Inferior parietal cortex (tissue), 1 donor: Measurements from ENCODE around the gene MIB1.

Source experiments
- DNase-seq: peaks from one replicate; pipeline ENCODE4 v3.0.0-alpha.2; 2016; ENCODE audit errors: extremely low spot score

Gene MIB1

DNA sequence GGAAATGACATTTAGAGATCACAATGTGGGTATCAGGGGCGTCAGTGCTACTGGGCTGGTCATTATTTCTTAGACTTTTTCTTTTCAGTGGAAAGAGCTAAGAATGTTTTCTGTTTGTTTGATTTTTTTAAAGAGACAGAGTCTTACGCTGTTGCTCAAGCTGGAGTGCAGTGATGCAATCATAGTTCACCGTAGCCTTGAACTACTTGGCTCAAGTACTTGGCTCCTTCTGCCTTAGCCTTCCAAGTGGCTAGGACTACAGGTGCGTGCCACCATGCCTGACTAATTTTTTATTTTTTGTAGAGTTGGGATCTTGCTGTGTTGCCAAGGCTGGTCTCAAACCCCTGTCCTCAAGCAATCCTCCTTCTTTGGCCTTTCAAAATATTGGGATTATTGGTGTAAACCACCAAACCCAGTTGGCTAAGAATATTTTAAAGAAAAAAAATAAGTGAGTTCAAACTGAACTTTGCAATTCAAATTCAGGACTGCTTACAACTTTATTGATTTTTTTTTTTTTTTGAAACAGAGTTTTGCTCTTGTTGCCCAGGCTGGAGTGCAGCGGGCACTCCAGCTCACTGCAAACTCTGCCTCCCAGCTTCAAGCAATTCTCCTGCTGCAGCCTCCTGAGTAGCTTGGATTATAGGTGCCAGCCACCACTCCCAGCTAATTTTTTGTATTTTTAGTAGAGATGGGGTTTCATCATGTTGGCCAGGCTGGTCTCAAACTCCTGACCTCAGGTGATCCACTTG, 154.2 kb downstream of the MIB1 start:
- DNase-seq: no peak

DNA sequence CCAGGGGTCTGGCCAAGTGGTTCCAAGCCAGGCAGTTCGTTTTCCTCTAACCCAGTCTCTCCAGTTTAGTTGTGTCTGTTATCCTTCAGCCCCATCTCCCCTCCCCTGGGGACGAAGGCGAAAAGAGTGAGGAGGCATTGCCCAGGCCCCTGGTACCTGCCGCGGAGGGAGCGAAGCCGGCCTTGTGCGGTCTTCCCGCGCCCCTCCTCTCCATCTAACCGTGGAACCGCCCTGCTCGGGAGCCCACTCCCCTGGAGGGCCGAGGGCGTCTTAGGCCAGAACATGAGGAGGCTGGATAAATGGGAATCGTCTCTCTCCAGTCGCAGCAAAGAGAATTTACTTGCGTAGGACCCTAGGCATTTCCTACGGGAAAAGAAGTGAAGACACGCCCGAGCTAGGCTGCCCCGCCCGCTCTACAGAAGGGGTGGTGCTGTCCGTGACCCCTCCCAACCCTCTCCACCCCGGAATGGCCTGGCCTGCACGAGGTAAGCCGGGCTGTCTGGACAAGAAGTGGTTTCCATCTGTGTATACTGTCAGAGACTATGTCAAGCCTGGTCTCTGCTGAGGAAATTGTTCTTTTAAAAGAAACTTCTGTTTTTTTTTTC, 156.2 kb downstream of the MIB1 start:
- DNase-seq: no peak

DNA sequence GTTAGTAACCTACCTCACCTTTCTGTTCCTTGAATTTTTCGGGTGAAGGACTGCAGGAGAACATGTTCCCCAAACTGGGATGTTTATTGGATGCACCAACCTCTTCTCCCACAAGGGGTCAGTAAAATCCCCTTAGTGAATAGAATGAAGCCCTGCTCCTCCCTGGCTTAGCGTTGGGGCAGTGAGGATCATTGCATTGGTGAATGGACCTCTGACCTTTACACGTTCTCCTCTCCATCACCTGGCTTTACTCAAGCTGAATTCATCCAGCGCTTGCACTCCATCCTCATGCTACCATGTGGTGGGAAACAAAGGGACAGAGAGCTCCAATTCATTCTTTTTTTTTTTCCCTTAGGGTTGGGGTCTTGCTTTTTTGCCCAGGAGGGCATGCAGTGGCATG, 157.2 kb downstream of the MIB1 start:
- DNase-seq: peak; percentile 77

DNA sequence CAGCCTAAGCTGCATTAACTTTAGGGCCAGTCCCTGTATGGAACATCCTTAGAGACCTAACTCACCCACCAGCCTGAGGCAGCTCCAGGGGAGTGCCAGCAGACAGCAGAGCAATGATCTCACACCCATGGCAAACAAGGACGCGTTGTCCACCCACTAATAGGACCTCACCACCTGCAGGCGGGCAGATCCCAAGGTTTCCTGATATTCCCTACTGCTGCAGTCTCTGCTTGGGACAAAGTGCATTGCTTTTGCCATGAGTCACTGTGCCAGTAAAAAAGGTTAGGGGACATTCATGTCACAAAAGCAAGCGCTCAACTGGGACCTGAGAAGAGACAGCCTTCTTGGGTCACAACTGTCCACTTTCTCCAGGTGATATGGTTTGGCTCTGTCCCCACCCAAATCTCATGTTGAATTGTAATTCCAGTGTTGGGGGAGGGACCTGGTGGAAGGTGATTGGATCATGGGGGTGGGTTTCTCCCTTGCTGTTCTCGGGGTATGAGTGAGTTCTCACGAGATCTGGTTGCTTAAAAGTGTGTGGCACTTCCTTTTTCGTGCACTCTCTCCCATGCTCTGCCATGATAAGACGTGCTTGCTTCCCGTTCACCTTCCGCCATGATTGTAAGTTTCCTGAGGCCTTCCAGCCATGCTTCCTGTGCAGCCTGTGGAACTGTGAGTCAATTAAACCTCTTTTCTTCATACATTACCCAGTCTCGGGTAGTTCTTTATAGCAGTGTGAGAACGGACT, 160.2 kb downstream of the MIB1 start:
- no peak for DNase-seq

DNA sequence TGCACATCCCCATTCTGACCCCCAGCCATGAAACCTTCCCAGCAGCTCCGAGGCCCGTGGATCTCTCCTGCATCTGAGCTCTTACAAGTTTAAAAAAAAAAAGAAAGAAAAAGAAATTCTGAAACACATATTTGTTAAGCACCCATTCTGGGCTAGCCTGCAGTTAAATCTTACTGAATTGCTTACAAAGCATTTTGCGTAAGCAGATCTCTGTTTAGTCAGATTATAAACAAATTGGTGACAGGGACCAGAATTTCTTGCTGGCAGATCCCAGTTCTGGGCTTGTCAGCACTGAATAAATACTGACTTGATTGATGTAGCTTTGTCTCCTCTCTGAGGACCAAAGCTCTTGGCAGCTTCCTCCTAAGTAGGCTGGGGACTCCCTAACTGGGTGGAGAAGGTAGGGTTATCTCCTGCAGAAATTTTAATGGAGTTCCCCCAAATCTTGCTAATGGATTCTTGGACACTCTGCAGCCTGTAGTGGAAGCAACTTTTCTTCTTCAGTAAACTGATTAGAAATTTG, 160.9 kb downstream of the MIB1 start:
- no peak for DNase-seq

DNA sequence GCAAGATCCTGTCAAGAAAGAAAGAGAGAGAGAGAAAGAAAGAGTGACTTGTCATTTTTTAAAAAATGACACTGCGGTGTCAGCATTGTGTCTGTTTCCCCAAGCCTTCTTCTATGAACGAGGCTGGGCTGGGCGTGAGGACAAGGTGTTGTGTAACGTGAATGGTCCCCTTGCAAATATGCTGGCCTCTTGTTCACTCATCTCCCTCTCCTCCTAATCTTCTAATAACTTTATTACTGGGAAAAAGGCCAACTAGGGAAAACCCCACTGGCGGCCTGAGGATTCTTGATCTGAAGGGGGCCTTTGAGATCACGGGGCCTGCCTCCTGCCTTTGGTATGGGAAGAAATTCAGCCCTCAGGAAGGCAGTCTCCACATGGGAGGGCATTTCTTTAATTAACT, 163.1 kb downstream of the MIB1 start:
- DNase-seq: no peak

DNA sequence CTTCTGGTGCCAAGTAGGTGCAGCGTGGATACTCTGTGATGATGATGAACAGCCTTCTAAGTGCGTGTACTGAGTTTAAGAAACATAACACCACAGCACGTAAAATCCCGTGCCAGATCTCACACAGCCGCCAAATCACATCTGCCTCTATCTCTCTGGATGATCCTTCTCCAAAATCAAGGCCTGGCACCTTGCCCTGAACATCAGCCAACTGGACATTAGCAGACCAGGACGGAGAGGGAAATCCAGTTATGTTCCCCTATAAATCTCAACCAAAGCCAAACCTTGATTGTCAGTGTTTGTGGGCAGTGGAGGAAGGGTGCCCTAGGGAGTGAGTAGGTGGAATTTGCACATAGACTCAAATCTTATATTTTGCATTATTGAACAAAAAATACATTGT, 164.3 kb downstream of the MIB1 start:
- no peak for DNase-seq

DNA sequence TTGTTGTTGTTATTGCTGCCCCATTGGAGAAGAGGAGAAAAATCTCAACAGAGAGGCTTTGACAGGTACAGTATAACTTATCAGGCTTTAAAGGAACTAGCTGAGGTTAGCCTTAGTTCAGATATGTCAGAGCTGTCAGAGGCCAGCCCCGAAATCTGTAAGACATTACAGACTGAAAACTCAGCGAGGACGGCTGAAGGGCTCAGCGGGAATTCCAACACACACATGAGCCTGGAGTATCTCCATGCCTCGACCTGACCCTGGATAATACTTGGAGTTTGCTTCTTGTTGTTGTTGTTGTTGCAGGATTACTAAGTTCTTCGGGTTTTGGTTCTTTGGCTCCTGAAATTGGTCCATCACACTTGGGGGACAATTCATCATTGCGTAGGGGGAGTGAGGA, 166.9 kb downstream of the MIB1 start:
- no peak for DNase-seq

DNA sequence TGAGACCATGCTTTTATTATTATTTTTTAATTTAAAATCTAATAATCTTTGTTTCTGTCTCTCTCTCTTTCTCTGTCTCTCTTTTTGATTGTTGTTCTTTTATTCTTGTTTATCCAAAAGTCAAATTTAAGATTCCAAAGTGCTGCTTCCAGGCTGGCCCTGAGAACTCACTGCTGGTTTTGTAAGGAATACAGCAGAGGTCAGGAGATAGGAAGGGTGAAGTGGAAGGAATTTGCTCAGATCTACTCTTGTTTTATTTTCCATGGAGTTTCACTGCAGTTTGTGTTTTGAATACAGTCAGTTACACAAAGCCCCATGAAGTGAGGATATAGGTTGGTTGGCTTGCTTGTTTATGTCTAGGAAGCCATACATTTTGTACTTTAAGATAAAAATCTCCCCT, 168.1 kb downstream of the MIB1 start:
- no peak for DNase-seq

DNA sequence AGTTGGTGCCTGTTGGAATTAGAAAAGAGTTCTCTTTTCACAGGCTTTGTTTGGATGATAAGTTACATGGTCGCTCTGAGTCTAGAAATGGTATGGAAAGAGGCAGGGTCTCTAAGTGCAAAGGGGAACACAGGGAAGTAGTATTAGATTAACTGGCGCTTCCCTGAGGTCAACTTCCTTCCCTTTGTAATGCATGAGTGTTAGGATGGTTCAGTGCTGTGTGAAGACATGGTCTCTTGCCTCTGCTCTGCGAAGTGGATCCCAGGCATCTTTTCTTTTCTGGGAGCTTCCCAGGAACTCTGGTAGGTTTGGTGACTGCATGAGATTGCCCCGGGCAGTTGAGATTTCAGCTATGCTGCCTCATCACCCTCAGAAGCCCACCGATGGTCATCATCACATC, 170.3 kb downstream of the MIB1 start:
- DNase-seq: no peak

DNA sequence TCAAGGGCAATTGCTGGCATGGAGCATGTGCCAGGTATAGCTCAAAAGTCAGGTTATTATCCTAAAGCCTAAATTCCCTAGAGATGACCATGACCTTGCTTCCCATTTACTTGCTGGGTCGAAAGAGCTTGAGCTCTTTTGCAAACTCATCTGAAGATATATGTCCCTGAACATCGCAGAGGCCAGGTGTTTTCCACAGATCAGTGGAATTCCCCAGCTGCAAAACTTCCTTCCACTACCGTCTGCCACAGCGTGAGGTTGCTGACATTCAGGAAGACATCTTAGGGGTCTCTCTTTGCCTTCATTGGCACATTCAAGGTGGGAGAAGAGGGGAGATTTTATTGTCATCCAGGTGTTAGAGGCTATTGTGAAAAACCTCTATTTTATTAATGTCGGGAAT, 171.0 kb downstream of the MIB1 start:
- DNase-seq: no peak

DNA sequence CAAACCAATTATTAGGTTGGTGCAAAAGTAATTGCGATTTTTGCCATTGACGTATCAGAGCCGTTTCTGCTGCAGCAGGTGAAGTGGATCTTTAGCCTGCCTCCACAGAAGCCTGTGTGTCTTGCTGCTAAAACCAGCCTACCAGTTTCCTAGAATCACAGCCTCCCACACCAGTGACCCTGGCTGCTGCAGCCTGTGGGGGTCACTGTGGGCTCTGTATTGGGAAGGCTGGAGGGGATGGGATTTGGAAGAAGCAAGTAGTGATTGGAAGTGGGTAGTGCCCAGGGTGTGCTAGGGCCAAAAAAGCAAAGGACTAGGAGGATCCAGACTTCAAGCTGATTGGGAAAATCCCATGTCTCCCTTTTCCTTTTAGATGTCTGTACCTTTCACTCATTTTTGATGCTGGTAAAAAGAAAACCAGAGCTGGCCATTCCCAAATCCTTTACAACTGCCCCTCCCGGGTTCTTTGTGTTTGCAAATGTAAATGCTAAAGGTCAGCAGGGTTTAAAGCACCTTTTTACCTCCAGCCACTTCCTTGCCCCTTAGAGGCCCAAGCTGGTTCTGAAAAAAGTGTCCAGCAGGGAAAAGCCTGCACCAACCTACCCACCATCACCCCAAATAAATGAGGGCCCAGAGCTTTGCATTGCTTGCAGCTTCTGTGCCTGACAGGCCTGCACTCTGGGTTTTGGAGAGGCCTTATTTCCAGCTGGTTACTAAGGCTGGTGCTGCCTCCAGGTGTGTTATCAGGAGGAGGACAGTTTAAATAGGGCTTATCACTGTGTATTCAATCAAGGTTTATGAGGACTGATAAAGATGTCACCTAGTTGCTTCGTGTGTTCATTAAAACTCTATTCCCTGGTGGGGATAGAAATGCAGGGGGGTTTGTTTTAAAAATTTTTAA, 172.0 kb downstream of the MIB1 start:
- no peak for DNase-seq

DNA sequence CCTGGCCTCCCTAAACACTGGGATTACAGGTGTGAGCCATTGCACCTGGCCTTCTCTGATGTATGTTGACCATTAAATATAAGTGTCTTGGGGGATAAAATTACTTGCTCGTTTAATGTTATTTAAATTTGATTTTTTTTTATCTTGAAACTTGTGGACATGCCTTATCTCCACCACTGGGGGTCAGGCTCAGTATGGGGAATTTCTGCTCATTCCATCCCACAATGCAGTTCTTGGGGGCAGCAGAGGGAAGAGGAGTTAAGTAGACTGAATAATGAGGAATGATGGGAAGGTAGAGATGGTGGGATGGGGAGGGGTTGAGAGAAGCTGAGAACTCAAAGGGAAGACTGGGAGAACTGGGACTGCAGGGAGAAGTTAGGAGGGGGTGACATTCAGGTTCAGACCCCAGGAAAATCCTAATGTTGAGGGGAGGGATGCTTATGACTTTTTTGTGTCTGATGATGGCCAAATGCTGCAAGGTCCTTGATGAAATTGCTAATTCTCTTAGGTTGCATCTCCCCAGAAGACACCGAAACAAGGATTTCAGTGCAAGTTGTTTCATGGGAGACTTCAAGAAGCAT, 174.2 kb downstream of the MIB1 start:
- DNase-seq: no peak

DNA sequence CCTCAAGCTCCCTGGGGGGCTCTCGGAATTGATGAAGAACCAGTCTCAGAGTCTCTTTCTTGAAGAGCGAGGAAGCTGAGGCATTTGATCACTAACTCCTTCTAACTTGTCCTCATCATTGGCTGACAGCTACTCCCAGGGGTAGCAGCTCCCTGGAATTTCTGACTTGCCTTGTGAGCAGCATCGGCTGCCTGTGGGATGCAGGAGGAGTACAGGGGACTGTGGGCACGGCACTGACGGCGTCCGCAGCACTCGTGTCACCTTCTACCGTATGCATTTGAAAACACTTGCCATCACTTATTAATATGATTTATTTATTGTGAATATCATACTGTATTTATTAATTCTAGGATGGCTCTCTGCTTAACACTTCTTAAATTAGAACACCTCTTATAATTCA, 175.0 kb downstream of the MIB1 start:
- DNase-seq: no peak

DNA sequence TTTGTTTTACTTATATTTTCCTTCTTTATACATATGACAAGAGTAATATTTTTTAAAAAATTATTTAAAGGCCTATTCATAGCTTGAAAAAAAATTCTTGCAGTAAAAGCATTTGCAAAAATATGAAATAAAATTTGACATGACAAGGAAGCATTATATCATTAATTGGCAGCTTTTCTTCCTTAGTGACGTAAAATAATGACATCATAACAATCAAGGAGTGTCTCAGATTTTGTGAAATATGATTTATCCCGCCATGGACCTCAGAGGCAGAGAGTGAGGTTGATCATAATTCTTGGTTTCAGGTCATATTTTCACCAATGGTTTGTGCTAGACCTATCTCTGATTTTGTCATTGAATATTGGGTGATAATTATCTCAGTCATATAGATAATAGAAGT, 176.0 kb downstream of the MIB1 start:
- no peak for DNase-seq

DNA sequence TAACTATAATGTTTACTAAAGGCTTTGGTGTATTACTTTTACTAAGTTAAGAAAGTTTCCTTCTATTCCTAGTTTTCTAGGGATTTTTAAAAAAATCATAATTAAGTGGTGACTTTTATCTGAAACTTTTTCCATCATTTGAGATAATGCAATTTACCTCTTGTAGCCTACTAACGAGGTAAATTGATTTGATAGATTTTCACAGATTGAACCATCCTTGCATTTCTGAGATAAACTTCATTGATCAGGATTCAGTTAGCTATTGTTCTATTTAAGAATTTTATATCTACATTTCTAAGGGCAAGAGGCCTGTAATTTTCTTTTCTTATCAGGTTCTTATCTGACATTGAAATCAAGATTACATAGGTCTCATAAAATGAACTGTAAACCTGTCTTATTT, 178.1 kb downstream of the MIB1 start:
- no peak for DNase-seq
